Stimulated activated CD4-positive, alpha-beta T cell treated with anti-CD3 and anti-CD28 coated beads, Interleukin-2, amount 100 ng/mL, for 24 hours (primary cell): ENCODE data around the gene TTI1.

ENCODE experiments used
- DNase-seq, 2 donors: peaks; one replicate each; pipeline ENCODE4 v3.0.0-alpha.2; 2020

The TTI1 gene

DNA sequence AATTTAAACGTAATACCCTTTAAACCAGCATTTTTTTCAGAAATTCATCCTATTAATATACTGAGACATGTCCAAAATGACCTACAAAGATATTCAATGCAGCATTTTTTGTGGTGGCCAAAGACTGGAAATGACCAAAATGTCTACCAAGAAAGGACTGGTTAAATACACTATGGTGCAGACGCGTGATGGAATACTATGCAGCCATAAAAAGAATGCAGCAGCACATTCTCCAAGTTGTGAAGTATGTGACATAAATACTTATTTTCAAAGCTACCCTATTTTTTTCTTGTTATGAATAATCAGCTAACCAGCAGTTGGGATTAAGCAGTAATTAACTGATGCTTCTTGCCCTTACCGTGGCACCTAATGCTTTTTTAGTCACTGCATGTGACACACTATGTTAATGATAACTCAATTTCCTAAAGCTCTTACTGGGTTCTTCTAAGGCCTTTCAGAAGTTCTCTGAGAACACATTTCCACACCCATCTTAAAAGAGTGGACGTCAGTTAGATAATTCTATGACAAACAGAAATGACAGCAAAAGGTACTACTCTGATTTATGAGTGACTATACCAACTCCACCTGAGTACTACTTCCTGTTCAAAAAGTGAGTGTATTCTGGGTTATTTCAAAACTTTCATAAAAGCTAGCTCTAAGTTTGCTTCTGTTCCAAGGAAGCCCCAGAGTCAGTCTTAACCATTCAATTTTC is 24.9 kb downstream of the TTI1 start:
- no peak for DNase-seq

DNA sequence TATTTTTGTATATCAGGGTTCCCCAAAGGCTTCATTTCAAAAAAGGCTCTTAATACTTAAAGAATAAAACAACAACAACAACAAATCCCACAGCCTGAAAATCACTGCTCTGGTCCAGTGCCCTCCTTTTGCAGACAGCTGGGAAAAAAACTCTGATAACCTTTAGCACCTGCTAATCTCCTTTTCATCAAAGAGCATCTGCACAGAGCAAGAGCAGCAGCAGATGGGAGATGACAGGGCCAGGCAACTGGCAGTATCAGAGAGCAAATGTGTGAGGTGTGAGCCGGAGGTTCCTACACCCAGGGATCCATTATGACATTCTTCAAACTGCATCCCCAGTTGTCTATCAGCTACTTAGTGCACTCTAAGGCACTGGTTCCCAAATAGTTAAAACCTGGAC is 25.7 kb downstream of the TTI1 start:
- no peak for DNase-seq

DNA sequence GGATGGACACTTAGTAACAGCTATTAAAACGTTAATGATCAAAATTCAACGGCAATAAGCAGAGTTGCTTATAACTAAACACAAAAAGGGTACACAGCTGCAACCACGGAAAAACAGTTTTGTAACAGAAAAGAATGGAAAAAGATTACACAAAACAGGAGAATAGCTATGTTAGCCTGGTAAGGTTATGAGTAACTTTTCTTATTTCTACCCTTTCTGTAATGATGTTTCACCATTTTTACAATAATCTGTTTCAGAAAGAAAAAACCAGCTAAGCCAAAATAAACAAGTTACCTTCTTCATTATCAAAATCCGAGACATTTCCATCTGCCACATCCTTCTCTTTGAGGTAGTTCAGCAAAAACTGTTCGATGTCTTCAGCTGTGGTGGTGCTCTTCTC is 27.4 kb downstream of the TTI1 start:
- DNase-seq = no peak

DNA sequence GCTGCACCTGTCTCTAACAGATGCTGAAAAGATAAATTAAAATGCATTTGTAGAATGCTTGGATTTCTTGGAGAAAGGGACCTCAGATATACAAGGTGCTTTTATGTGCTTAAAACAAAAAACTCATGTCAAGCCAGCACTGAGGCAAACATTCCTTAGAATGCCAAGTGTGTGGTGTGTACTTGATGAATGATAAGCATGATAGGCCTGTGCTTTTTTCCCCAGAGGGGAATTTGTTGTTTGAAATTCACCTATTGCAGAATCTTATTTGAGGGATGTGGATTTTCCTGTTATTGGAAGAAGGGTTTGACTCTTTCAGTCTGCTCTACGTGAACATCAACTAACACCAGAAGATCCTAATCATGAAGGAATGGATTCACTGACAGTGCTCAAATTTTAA is 28.8 kb downstream of the TTI1 start:
- no peak for DNase-seq

DNA sequence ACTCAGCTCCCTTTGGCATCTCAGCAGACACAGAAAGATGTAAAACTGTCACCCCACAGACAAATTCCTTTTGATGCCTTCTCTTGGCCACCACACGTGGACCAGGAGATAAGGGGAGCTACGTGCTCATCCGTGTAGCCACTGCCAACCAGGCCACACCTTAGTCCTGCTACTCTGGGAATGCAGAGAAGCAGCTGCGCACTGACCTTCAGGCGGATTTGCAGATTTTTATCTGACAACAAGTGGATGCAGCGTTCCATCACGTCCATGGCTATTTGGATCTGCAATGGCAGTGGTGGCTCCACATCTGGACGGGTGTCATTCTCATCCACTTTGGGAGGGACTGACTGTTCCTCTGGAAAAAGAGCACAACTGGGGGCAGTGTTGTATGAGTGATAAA is 30.8 kb downstream of the TTI1 start:
- DNase-seq = no peak

DNA sequence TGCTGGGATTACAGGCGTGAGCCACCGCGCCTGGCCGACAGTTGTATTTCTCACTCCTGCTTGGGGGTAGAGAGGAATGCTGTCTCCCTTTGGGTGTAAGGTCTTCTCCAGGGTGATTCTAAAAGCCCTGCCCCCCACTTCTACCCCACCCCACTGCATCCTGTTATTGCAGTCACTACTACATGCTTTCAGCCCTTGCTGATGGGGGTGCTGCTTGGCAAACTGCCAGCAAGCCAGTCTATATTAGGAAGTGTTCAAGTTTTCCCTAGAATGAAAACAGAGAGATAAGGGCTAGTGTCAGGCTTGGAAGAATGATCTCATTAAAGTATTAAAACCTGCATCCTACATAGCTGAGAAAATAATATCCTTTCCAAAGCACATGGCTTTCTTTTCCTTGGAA is 31.3 kb downstream of the TTI1 start:
- DNase-seq = no peak

DNA sequence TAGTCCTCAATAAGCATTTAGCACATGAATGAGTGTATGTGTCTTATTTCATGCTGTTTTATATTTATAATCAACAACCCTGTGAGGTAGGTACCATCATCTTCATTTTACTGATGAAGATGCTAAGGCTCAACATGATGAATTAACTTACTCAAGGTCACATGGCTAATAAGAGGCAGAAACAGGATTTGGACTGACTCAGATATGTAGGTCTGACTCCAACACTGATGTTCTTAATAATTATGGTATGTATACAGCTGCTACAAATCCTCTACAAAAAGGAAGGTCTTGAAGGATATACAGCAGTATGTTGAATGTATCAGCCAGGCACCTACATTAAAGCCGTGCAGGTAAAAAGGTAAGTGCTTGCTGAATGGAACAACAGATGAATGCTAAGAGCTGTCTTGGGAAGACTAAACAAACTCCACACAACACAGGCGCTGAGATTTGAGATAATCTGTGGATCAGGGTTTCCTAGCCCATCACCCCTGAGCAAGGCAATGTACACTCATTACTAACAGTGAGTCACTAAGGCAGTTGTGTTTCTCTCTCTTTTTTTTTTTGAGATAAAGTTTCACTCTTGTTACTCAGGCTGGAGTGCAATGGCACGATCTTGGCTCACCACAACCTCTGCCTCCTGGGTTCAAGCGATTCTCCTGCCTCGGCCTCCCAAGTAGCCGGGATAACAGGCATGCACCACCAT is 31.9 kb downstream of the TTI1 start:
- DNase-seq = peak in 1 of 2 donors; percentile 3

DNA sequence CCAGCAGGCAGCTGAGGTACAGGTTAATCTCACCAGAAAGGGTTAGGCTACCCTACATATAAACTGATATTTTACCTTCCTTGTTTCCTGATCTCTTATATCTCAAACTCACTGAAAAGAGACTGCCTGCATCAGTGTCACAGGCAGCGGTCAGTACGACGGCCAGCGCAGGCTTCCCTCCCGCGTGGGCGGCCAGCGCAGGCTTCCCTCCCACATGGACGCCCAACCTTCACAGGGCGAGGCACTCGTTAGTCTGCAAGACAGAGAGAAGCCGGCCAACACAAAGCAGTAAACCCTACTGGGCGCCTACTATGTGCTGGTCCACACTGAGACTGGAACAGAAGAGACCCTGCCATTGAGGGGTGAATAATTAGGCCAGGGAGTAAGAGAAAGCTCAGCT is 33.0 kb downstream of the TTI1 start:
- no peak for DNase-seq

DNA sequence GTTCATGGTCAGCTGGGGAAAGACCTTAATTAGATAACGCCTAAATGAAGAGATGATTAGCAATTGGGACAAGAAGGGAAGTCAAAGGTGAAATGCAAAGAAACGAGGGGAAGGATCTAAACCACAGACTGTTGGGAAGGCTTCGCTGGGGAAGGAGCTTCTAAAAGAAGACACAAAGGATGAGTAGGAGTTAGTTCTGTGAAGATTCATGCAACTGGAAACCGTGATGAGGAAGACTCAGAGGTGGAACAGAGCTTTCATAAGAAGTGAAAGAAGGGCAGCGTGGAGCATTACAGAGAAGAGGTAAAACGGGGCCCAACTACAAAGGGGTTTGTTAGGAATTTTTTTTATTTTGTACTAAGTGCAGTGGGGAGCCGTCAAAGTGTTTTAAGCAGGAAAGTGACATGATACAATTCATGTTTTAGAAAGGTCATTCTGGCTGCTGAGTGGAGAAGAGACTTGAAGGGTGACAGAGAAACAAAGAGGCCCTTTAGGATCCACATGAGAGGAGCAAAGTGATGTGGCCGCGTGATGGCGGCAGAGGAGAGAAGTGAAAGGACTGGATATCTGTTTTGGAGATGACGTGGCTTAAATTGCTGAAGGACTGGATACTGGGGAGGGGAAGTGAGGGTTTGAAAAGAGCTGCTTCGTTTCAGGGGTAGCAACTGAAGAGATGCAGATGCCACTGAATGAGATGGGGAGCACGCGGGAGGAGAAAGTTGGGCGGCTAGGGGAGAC is 33.6 kb downstream of the TTI1 start:
- no peak for DNase-seq

DNA sequence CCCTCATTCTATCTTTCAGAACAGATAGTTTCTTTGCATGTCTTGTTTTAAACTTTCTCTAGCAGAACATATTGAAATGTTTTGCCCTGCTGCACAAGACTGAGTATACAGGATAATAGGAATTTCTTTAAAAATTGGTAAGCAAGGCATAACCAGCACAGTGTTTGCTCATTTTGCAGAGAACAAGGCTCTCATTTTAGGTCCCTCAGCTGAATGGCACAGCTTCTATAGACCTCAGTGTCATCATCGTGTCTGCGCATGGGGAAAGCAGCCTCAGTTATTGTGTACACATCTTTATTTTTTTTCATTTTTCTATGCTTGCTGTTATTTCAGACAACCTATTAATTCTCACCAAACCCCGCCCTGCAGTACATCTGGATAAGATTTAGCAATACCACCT is 35.7 kb downstream of the TTI1 start:
- DNase-seq = no peak

DNA sequence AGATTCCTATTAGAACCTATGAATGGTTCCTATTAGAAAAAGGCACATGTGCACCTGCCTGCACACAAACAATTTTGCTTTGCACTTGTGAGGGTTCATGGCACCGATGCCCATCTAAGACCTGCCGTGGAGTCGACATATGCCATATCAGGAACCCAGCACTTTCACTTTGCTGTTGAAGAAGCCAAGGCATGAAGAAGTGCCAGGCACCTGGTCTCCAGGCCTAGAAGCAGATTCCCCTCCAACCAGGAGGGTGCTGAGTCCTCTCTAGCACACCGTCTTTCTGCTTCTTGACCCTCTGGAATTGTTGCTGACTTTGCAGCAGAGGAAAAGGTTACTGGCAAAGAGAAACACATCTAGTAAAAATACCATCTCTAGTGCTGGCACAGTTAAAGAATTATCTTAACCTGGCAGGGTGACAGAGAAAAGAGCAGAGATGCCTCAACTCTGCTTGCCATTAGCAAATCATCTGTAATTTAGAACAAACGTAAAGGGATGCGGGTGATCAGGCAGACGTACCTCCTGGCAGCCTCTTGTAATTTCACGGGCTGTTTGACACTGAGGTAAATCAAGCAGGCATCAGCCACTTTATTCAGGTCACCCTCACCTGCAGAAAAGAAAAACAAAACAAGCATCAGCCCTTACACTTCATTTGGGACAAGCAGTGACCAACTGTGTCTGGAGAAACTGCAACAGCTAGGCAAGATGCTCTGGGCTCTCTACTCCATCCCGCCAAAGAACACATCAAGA is 37.2 kb downstream of the TTI1 start:
- no peak for DNase-seq

DNA sequence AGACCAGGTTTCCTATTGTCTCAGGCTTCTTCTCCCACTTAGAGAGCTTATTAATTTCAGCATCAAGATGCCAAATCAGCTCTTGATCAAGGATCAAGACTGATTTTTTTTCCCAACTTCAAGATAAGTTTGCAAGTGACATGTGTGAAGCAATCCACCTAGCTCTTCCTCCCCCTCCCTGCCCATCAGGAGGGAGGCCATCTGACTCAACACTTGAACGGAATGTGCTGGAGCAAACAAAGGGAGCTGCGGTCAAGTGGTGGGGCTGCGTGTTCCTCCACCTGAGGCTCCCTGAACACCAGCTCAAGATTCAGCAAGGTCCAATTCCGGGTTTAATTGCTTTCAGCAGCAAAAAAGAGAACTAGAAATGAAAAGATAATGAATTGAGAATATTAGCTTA is 38.7 kb downstream of the TTI1 start:
- no peak for DNase-seq

DNA sequence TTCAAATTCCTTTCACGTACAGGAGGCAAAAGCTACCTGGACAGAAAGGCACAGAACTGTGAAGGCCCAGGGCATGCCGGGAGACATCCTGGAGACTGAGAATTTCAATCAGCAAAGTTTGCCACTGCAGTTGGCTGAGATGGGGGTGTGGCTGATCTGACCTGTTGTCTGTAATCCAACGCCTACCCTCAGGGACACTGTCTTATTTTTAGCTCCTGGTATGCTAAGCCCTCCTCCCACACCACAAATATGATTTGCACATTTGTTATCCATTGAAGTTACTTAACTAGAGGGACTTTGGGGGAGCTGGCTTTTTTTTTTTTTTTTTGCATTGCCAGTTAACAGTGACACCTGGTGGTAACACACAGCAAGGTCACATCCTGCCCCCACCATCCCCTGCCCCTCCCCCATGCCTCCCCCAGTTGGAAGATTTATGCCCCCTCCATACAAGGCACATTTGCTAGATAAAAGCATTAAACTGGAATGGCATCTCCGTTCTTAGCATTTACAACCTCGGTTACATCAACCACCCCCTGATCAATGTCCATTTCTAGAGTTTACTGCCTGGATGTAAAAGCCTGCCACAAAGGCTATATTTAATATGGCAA is 40.4 kb downstream of the TTI1 start:
- peak; percentile 17 to 20 for DNase-seq

DNA sequence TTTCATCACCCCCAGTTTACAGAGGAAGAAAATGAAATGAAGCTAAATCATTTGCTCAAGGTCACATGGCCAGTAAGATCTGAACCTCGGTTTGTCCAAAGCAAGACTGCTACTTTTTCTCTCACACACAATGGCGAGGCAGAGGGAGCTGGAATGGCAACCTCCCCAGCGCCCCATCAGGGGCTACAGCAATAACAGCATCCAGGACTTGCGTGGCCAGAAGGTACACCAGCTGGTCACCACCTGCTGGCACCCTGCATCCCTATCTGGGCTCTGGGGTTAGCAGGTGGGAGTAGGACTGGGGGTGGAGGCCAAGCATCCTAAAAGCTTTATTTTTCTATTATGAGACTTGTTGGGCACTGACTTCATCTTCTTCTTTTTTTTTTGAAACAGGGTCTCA is 41.3 kb downstream of the TTI1 start:
- no peak for DNase-seq

DNA sequence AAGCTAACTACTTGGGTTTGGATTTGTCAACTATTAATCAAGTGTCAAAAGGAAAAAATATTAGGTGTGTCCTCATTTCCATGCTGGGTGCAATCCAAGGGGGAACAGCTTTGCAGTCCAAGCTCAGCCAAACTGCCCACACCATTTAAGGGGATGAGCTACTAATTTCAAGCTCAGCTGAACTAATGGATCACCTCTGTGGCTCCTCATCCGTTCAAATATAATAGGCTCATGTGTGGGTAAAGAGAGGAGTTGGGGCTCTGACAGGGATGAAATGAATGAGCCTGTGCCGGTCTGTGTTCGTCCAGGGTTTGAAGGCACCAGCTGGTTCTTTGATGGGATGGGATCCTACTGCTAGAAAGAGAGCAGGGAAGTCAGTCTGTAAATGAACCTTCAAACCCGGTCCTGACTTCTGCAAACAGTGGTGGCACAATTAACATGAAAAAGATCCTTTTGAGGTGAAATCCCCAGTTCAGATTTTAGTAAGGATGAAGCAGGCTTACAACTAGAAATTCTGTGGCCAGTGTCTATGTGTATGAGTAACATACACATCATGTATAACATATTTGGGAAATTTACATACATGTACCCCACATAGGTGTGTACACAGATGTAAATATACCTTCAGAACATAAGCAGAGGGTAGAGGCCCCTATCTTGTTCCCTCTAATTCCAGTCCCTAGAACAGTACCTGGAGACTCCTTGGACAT is 41.9 kb downstream of the TTI1 start:
- no peak for DNase-seq

DNA sequence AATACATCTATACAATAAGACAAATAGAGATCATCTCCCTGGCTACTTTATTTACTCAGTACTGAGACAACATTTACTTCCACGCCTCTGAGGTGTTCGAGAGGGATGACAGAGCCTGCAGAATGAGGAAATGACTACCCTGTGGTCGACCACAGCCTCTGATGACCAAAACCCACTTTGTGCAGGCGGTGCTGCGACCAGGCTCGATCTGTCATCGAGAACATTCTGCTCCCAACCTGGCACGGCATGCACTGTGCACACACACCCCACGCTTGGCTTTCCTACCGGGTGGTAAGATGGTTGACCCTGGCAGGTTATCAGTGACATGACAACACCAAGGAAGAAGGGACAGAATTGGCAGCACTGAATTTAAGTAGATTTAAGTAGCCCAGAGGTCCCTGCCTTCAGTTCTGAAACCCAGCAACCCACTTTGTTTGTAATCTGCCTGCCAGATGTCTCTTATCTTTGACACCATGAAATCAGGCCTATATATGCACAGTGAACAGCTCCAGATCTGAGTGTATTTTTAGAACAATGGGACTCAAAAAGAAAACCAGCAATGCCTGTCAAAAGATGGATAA is 42.6 kb downstream of the TTI1 start:
- DNase-seq = peak; percentile 40 to 52

DNA sequence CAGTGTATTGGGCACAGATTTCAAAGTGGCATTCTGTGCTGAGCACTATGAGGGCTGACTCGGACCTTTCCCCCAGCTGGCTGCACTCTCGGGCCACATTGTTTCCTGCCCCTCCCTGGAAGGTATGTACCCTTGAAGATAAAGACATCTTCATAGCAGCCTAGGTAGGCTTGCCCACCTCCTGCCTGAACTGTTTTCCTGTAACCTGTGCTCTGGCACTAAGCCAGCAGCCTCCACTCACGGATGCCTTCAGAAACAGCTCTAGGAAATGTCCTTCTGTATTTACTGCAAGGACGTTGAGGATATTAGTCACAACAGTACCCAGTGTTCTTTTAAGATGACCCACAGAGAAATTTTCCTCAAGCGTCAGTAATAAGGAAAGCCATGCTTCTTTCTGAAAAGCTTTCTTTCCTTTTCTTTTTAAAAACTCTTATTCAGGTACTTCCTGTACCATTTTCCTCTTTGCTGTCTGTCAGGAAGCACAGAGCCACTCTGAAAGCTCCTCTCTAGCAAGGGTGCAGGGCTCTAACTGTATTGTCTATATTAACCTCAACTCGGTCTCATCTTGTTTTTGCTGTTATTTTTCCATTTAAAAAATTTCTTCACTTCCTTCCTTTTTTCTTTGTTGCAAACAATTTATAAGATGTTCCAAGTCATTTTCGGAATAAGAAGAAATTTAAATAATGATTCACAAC is 43.5 kb downstream of the TTI1 start:
- DNase-seq = no peak

DNA sequence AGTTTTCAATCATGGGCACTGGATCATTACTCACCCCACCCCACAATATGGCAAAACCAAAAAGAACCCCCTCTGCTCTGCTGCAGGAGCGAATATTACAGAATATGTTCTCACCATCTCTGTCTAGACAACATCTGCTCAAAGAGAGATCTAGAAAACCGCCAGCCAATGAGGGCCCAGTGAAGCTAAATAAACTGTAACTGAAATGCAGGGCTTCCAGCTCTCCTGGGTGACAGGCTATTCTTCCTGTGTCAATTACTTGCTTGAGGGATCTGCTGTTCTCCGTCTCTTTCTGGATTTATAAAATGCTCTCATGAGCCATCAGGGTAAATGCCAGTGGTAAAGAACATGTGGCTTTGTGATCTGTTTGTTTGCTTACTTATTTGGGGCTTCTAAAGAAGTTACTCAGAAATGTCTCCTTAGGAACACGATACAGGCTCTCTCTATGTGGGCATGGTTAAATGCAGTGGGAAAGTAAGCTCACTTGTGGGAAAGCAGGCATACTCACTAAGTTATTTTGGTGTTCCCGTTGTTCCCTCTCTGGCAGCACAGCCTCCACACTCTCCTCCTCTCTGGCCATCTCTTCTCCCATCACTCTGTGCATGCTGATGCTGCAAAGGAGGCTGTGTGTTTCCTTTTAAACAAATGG is 44.8 kb downstream of the TTI1 start:
- no peak for DNase-seq

DNA sequence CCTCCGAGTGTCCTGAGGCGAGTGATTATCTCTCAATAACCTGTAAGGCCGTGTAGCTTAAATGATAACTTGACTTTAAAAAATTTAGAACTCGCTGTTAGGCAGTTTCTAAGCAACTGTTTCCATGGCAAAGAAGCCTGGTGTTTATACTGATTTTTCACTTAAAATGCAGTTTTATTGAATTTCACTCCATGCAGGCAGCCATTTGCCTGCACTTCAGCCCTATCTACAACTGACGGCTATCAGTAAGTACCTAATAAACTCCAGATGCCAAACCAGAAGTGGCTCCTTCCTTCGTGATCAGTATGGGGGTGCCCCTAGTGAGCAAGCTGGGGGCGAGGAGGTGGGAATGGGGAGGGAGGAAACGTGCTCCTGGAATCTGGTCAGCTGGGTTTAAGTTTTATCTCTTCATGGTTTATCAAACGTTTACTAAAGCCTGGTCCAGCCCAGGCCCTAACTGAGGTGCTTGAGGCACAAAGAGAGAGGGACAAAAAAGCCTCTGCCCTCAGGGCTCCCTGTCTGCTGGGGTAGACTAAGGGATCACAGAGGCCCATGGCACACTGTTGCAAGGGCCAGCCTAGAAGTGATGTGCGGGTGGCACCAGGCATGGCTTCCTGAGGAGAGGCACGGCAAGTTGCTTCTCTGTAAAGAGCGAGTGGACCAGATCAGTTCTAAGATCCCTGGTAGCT is 45.5 kb downstream of the TTI1 start:
- DNase-seq = no peak
